GM19438 (cell line): Measurements from ENCODE around the gene FAM149A.

Experiments
- ATAC-seq: cut with Tn5 transposase; IDR thresholded peaks from one replicate; pipeline ENCODE4 v1.9.1; 2021; ENCODE audit warnings: low read depth; ENCODE audit not compliant: unreplicated experiment

Gene FAM149A

DNA sequence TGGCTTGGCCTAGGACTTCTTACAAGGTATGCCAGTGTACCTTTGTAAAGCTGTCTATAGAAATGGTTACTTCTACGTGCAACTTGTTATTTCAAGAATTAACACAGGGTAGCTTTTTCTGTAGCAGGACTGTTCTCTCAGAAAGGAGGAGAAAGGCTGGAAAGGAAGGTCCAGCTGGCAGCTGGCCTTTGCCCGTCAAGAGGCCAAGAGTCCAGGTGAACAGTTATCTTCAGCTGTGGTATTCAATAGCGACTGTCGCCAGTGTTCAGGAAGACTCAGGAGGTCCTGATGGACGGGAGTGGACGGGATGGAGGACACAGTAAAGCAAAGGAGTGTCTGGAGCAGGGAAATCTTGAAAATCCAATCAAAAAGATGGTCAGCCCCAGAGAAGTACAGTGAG is 91.6 kb downstream of the FAM149A start:
- ATAC-seq: no peak

GRCh38 chr4:186200516-186200915 is 96.0 kb downstream of the FAM149A start:
- no peak for ATAC-seq

DNA sequence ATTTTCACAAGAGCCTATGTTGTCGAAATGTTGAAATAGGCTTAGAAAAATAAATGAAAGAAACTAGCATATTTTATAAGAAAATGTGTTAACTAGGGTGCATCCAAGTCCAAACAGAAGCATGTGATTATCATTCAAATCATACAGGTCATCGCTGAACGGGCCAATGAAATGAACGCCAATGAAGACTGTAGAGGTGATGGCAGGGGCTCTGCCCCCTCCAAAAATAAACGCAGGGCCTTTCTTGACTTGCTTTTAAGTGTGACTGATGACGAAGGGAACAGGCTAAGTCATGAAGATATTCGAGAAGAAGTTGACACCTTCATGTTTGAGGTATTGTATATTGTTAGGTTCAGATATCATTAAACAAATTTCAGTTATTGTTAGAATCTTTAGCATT is 96.5 kb downstream of the FAM149A start:
- ATAC-seq: no peak

- ATAC-seq: peak; percentile 100
Measured at GRCh38 chr4:186201535-186202230, 97.2 kb downstream of the FAM149A start.

GRCh38 chr4:186202490-186203140 is 98.1 kb downstream of the FAM149A start:
- ATAC-seq: no peak

- no peak for ATAC-seq
Measured at GRCh38 chr4:186203406-186203805, 98.9 kb downstream of the FAM149A start.

DNA sequence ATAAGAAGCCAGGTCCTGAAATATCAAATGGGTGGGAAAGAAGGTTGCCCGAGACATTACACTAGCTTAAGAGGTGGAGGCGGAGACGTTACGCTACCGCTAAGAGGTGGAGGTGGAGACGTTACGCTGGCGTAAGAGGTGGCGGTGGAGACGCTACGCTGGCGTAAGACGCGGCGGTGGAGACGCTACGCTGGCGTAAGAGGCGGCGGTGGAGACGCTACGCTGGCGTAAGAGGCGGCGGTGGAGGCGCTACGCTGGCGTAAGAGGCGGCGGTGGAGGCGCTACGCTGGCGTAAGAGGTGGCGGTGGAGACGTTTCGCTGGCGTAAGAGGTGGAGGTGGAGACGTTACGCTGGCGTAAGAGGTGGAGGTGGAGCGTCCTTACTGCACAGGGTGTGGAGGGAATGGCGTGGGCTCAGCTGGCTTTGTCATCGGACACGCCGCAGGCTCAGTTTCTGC is 99.6 kb downstream of the FAM149A start:
- ATAC-seq: no peak

DNA sequence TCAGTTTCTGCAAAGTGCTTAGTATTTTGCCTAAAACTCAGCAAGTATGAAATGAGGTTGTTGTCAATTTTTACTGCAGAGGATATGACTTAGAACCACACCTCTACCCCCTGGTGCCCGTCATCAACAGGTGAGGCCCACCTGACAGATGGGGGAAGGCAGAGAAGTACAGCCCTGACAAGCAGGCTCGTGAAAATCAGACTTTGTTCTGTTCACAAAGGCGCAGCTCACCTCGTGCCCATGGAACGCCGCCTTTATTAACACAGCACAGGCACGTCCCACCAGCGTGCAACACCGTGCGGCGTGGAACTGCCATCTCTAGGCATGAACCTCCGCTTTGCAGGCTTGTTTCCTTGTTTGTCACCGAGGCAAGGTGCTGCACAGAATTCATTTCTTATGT is 100.2 kb downstream of the FAM149A start:
- ATAC-seq: no peak

DNA sequence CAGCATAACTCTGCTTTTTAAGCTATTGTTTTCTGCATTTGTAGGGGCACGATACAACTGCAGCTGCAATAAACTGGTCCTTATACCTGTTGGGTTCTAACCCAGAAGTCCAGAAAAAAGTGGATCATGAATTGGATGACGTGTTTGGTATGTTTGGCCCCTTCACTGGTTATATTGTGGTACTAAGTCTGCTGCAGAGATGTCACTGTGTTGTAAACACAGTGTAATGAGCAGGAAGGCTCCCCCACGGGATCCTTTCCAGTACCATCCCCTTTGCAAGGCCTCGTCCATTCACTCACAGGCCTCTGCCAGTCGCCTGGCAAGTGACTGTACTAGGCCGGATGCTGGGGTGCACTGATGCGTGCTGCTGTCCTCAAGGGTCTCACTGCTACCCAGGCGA is 100.7 kb downstream of the FAM149A start:
- ATAC-seq: no peak

DNA sequence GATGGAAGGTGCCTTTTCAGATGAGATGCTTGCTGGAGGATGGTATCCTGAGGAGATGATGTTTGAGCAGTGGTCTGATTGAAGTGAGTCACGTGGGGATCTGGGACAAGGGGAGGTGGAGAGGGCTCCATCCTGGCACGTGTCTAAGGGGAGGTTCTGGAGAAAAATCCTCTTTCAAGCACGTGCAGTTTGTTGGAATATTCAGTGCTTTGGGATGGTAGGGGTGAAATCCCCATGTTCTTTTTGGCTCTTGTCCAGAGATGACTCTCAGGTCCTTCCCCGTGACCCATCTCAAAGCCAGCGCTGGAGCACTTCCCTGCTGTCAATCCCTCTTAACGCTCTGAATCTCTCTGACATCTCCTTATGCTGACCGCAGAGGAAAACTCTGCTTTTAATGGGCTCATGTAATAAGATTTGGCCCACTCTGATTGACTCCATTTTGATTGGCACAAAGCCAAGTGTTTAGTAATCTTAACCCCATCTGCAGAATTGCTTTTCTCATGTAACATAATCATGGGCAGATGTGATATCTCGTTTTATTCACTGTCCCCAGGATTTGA is 112.0 kb downstream of the FAM149A start:
- no peak for ATAC-seq

DNA sequence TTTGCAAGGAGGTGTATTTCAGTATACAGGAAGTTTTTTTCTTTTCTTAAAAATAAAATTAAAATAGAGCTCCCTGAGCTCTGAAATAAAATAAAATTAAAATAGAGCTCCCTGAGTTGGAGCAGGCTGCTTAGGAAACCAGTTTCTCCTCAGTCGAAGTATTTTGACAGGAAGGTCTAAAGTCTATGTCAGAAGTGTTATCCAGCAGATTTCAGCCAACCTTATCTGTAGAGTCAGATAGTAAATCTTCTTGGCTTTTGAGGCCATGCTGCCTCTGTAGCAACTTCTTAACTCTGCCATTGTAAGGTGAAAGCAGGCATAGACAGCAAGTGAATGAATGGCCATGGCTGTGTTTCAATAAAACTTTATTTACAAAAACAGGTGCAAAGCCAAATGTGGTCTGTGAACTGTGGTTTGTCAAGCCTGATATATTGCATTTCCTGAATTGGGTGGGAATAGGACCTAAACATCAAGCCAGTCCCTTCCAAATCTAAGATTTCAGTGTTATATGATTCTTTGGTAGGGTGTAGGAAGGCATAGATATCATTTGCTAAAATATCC is 113.3 kb downstream of the FAM149A start:
- no peak for ATAC-seq

DNA sequence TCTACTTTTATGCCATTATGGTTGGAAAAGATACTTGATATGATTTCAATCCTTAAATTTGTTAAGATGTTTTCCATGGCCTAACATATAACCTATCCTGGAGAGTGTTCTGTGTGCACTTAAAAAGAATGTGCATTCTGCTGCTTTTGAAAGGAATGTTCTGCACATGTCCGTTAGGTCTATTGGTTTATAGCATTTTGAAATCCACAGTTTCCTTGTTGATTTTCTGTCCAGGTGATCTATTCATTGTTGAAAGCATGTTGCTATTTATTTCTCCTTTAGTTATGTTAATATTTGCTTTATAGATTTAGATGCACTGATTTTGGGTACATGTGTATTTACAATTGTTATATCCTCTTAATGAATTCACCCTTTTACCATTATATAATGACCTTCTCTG is 117.1 kb downstream of the FAM149A start:
- ATAC-seq: no peak
